ENCODE measurements around the gene MFAP1. TPM values are rescaled to one million over a fixed set of nuclear protein-coding genes. Genes with fewer than 3 reads are reported as not detected.

MFAP1 gene
- total and polyA plus RNA-seq, 7 donors = 17.2 to 31.4 (median 20.9) TPM

GRCh38 chr15:43776101-43776717 is 48.3 kb downstream of the MFAP1 start:
- Histone ChIP-seq H3K4me3 (peak overlapping the region; percentile 78), H3K27me3 (ENCODE audit: insufficient read depth in 3 of 3, low read length in 2 of 3) (no peaks in the 10 kb centered on the region), H3K9me3 (no peaks in the 10 kb centered on the region), H3K27ac (peak overlapping the region; percentile 74), H3K4me1 (peaks cover 4% of the 10 kb centered on the region), H3K36me3 (ENCODE audit: insufficient read depth in 1 of 2, low read depth in 1 of 2) (peaks cover 5 to 31% of the 10 kb centered on the region in 2 donors)
- DNase-seq (peak in 1 of 2 donors; percentile 18), ATAC-seq (peak; percentile 6 to 28 (median 14))
- TF ChIP-seq CTCF (IDR thresholded peaks at IDR 0.05) = no peak
- WGBS, 3 donors = 38 to 44% (median 44%) methylated on average over 35 of the region's 35 CpGs
- intact Hi-C loops (cut with DNase I) = no loop called here

GRCh38 chr15:43775411-43775965 is 49.0 kb downstream of the MFAP1 start:
- intact Hi-C loops (cut with DNase I) = no loop called here
- DNase-seq (peak; percentile 33 to 66), ATAC-seq (peak; percentile 50 to 67 (median 59))
- Histone ChIP-seq H3K4me3 (no peak overlapping the region), H3K27me3 (ENCODE audit: insufficient read depth in 3 of 3, low read length in 2 of 3) (no peaks in the 10 kb centered on the region), H3K36me3 (ENCODE audit: insufficient read depth in 1 of 2, low read depth in 1 of 2) (peaks cover 5 to 38% of the 10 kb centered on the region in 2 donors), H3K27ac (peak overlapping the region; percentile 74), H3K9me3 (no peaks in the 10 kb centered on the region), H3K4me1 (peaks cover 4% of the 10 kb centered on the region)
- 95 to 100% (median 95%) methylated on average over 1 of the region's 1 CpG for WGBS, 3 donors
- TF ChIP-seq CTCF (IDR thresholded peaks at IDR 0.05) = peak; percentile 18

GRCh38 chr15:43774062-43774461 is 50.4 kb downstream of the MFAP1 start:
- H3K27me3 ChIP-seq (ENCODE audit: insufficient read depth in 3 of 3, low read length in 2 of 3) = no peaks in the 10 kb centered on the region
- peaks cover 5 to 52% of the 10 kb centered on the region in 2 donors for H3K36me3 ChIP-seq (ENCODE audit: insufficient read depth in 1 of 2, low read depth in 1 of 2)
- ATAC-seq (no peak), DNase-seq (no peak)
- no peaks in the 10 kb centered on the region for H3K9me3 ChIP-seq
- H3K4me1 ChIP-seq = peaks cover 4% of the 10 kb centered on the region
- WGBS, 3 donors = 56 to 65% (median 59%) methylated on average over 4 of the region's 4 CpGs
- intact Hi-C loops (cut with DNase I) = no loop called here
- peak overlapping the region; percentile 9 for H3K27ac ChIP-seq
- H3K4me3 ChIP-seq = no peak overlapping the region
- TF ChIP-seq CTCF (IDR thresholded peaks at IDR 0.05) = no peak

GRCh38 chr15:43772624-43773023 is 51.9 kb downstream of the MFAP1 start:
- intact Hi-C loops (cut with DNase I) = no loop called here
- H3K36me3 ChIP-seq (ENCODE audit: insufficient read depth in 1 of 2, low read depth in 1 of 2) = peaks cover 11 to 67% of the 10 kb centered on the region in 2 donors
- no peak for DNase-seq
- TF ChIP-seq CTCF (IDR thresholded peaks at IDR 0.05) = no peak
- H3K27me3 ChIP-seq (ENCODE audit: insufficient read depth in 3 of 3, low read length in 2 of 3) = no peaks in the 10 kb centered on the region
- no peaks in the 10 kb centered on the region for H3K9me3 ChIP-seq
- no peaks in the 10 kb centered on the region for H3K4me1 ChIP-seq
- H3K4me3 ChIP-seq = no peak overlapping the region
- no peak overlapping the region for H3K27ac ChIP-seq
- no peak for ATAC-seq

All from psoas muscle (tissue), 8 donors.